Subcutaneous abdominal adipose tissue (tissue), 5 donors: ENCODE data around the gene DNAH8.

Experiments
- H3K27ac ChIP-seq: one replicate; pipeline ENCODE4 v1.7.0; 2013; ENCODE audit warnings: low read depth, mild to moderate bottlenecking, inconsistent platforms, low read length, moderate library complexity
- H3K27me3 ChIP-seq, 5 donors: one replicate each; pipeline ENCODE4 v1.7.0; 2013; ENCODE audit warnings: low read length in 5 of 5, inconsistent platforms in 1 of 5; ENCODE audit not compliant: control insufficient read depth in 5 of 5, insufficient read depth in 4 of 5
- H3K36me3 ChIP-seq, 5 donors: one replicate each; pipeline ENCODE4 v1.7.0; 2013; ENCODE audit warnings: low read length in 5 of 5; ENCODE audit not compliant: control insufficient read depth in 5 of 5, insufficient read depth in 5 of 5
- H3K4me1 ChIP-seq, 5 donors: one replicate each; pipeline ENCODE4 v1.7.0; 2013; ENCODE audit warnings: low read length in 5 of 5, mild to moderate bottlenecking in 3 of 5, moderate library complexity in 1 of 5; ENCODE audit not compliant: control insufficient read depth in 5 of 5, insufficient read depth in 5 of 5
- H3K4me3 ChIP-seq, 5 donors: one replicate each; pipeline ENCODE4 v1.7.0; 2013; ENCODE audit warnings: low read length in 5 of 5, low read depth in 1 of 5
- H3K9ac ChIP-seq, 5 donors: one replicate each; pipeline ENCODE4 v1.7.0; 2013; ENCODE audit warnings: low read length in 5 of 5, mild to moderate bottlenecking in 4 of 5, moderate library complexity in 3 of 5
- H3K9me3 ChIP-seq, 5 donors: one replicate each; pipeline ENCODE4 v1.7.0; 2013; ENCODE audit warnings: low read length in 5 of 5; ENCODE audit not compliant: control insufficient read depth in 5 of 5
- donor health status: healthy.
- donor health status: healthy.
- donor health status: healthy.
- donor health status: healthy.
- donor health status: healthy.

The DNAH8 gene

GRCh38 chr6:39047434-39048327, 332.6 kb downstream of the DNAH8 start:
- no peak overlapping the region for H3K9ac ChIP-seq
- H3K27ac ChIP-seq: no peak overlapping the region
- H3K9me3 ChIP-seq: no peaks in the 10 kb centered on the region
- H3K36me3 ChIP-seq: no peaks in the 10 kb centered on the region
- no peak overlapping the region for H3K4me3 ChIP-seq
- H3K4me1 ChIP-seq: peaks cover 0 to 9% (median 8%) of the 10 kb centered on the region in 5 donors
- H3K27me3 ChIP-seq: peaks cover 27 to 41% (median 41%) of the 10 kb centered on the region in 5 donors

GRCh38 chr6:39048481-39049399, 333.6 kb downstream of the DNAH8 start, which contains the start of gene GLP1R:
Gene GLP1R, plus strand, starts transcription at chr6:39048781. Its CDS starts 60 bp downstream, at chr6:39048841.
- Histone ChIP-seq H3K27me3 (peaks cover 26 to 41% (median 37%) of the 10 kb centered on the region in 5 donors), H3K27ac (no peak within 1 kb of the TSS), H3K4me1 (peaks cover 0 to 9% (median 8%) of the 10 kb centered on the region in 5 donors), H3K9me3 (no peaks in the 10 kb centered on the region), H3K9ac (no peak within 1 kb of the TSS), H3K36me3 (no peaks in the 10 kb centered on the region), H3K4me3 (peak within 1 kb of the TSS in 3 of 5 donors; percentile 38 to 50 (median 41))

GRCh38 chr6:39049575-39050283, 334.6 kb downstream of the DNAH8 start:
- H3K36me3 ChIP-seq: no peaks in the 10 kb centered on the region
- H3K4me3 ChIP-seq: no peak overlapping the region
- H3K27me3 ChIP-seq: peaks cover 26 to 41% (median 37%) of the 10 kb centered on the region in 5 donors
- no peak overlapping the region for H3K9ac ChIP-seq
- H3K4me1 ChIP-seq: peaks cover 0 to 9% (median 8%) of the 10 kb centered on the region in 5 donors
- no peaks in the 10 kb centered on the region for H3K9me3 ChIP-seq
- H3K27ac ChIP-seq: no peak overlapping the region

GRCh38 chr6:39050453-39051112, 335.5 kb downstream of the DNAH8 start:
- H3K9ac ChIP-seq: no peak overlapping the region
- H3K4me3 ChIP-seq: no peak overlapping the region
- no peak overlapping the region for H3K27ac ChIP-seq
- H3K9me3 ChIP-seq: no peaks in the 10 kb centered on the region
- H3K36me3 ChIP-seq: no peaks in the 10 kb centered on the region
- H3K27me3 ChIP-seq: peaks cover 26 to 41% (median 37%) of the 10 kb centered on the region in 5 donors
- H3K4me1 ChIP-seq: peaks cover 0 to 9% (median 8%) of the 10 kb centered on the region in 5 donors

- Histone ChIP-seq H3K9ac (no peak overlapping the region), H3K27me3 (peaks cover 29 to 38% (median 34%) of the 10 kb centered on the region in 5 donors), H3K4me1 (peaks cover 0 to 9% (median 8%) of the 10 kb centered on the region in 5 donors), H3K36me3 (no peaks in the 10 kb centered on the region), H3K27ac (no peak overlapping the region), H3K4me3 (no peak overlapping the region), H3K9me3 (no peaks in the 10 kb centered on the region)
Observed at GRCh38 chr6:39051399-39052122, 336.4 kb downstream of the DNAH8 start.

GRCh38 chr6:39053016-39053624, 338.0 kb downstream of the DNAH8 start:
- no peak overlapping the region for H3K4me3 ChIP-seq
- H3K36me3 ChIP-seq: no peaks in the 10 kb centered on the region
- no peak overlapping the region for H3K27ac ChIP-seq
- H3K9ac ChIP-seq: no peak overlapping the region
- peaks cover 19 to 30% (median 27%) of the 10 kb centered on the region in 5 donors for H3K27me3 ChIP-seq
- peaks cover 0 to 9% (median 8%) of the 10 kb centered on the region in 5 donors for H3K4me1 ChIP-seq
- H3K9me3 ChIP-seq: no peaks in the 10 kb centered on the region

- peaks cover 0 to 2% (median under 1%) of the 10 kb centered on the region in 5 donors for H3K4me1 ChIP-seq
- H3K9me3 ChIP-seq: no peaks in the 10 kb centered on the region
- H3K36me3 ChIP-seq: no peaks in the 10 kb centered on the region
- peaks cover 16 to 29% (median 26%) of the 10 kb centered on the region in 5 donors for H3K27me3 ChIP-seq
- H3K27ac ChIP-seq: no peak overlapping the region
- H3K4me3 ChIP-seq: no peak overlapping the region
- H3K9ac ChIP-seq: no peak overlapping the region
Observed at GRCh38 chr6:39053854-39054576, 338.9 kb downstream of the DNAH8 start.

GRCh38 chr6:39054577-39055142, 339.5 kb downstream of the DNAH8 start:
- Histone ChIP-seq H3K36me3 (no peaks in the 10 kb centered on the region), H3K27ac (no peak overlapping the region), H3K4me3 (no peak overlapping the region), H3K9ac (no peak overlapping the region), H3K4me1 (no peaks in the 10 kb centered on the region), H3K9me3 (no peaks in the 10 kb centered on the region), H3K27me3 (peaks cover 14 to 28% (median 22%) of the 10 kb centered on the region in 5 donors)
